Activated CD4-positive, CD25-positive, alpha-beta regulatory T cell (primary cell): ENCODE data around the gene C5orf15.

Source experiments
- DNase-seq, 4 experiments: peaks; one replicate each; lab custom pipeline; 2025; lab: John Stamatoyannopoulos, UW

C5orf15 gene

DNA sequence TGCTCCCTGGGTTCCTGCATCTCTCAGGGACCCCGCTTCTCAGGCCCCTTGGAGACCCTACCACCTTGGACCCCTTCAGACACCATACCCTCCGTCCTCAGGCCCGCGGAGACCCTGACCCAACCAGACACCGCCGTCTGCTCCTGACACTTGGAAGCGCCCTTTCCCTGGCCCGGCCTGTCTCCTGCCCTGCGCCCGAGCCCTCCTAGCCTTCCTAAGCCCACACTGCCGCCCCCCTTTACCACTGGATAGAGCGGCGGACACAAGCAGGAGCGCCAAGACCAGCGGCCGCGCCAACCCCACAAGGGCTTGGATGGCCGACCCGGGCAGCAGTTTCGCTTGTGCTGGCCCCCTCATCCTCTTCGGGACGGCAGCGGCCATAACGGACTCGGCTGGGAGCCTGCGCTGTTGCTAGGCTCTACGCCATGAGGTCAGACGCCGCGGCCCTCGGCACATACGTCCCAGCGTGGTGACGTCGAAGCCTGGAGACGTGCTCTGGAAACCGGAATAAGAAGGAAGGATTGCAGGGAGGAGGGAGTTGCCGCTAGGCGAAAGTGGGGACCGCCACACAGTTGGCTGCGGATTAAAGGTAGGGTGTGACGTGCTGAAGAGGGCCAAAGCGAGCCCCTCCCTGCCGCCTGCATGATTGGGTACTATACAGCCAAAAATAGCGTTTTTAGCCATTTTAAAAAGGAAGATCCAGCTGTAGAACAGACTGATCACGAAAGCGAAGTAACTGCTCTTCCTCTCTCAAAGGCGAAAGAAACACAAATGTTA is at the start of gene C5orf15:
Gene C5orf15, minus strand, starts transcription at position 422 of the 777 bp plus-strand sequence. Its CDS starts 41 bp downstream, at position 381.
- DNase-seq: peak; percentile 75 to 81 (median 80)

DNA sequence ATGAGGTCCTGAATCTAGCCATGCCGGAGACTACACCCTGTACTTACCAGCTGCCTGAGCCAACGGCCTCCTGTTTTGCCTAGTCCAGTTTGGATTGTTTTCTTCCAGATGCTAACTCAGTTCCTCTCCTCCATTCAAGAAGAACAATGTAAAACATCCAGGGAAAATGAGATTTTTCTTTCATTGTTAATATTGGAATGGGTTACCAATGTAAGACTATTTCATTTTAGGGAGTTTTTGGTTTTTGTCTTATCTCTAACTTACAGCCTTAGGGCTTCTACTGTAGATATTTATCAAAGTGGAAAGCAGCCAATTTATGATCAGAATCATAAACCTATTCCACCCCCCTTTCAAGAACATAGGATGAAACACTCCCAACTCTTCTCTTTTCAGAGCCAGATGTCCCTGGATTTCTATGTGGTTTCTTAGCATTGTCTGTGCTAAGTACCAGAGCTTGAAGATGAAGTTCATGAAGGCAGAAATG is 39.9 kb upstream of the C5orf15 start:
- DNase-seq: no peak

GRCh38 chr5:134007581-134008265 is 39.3 kb upstream of the C5orf15 start:
- DNase-seq: no peak

DNA sequence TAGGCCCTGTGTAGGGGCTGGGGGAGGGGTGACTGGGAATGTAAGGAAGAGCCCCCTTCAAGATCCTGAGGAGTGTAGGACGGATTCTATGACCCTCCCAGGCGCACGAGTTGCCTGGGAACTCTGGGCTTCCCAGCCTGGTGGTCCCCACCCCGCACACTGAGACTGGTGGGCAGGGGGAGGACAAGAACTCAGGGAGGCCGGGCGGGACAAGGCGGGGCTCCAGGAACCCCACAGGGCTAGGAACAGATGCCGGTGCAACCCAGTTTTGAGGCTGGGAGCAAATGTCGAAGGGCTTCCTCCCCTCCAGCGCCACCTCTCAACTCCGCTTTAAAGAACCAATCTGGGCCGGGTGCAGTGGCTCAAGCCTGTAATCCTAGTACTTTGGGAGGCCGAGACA is 37.7 kb upstream of the C5orf15 start:
- DNase-seq: no peak

GRCh38 chr5:134005417-134006061 is 37.1 kb upstream of the C5orf15 start:
- no peak for DNase-seq

DNA sequence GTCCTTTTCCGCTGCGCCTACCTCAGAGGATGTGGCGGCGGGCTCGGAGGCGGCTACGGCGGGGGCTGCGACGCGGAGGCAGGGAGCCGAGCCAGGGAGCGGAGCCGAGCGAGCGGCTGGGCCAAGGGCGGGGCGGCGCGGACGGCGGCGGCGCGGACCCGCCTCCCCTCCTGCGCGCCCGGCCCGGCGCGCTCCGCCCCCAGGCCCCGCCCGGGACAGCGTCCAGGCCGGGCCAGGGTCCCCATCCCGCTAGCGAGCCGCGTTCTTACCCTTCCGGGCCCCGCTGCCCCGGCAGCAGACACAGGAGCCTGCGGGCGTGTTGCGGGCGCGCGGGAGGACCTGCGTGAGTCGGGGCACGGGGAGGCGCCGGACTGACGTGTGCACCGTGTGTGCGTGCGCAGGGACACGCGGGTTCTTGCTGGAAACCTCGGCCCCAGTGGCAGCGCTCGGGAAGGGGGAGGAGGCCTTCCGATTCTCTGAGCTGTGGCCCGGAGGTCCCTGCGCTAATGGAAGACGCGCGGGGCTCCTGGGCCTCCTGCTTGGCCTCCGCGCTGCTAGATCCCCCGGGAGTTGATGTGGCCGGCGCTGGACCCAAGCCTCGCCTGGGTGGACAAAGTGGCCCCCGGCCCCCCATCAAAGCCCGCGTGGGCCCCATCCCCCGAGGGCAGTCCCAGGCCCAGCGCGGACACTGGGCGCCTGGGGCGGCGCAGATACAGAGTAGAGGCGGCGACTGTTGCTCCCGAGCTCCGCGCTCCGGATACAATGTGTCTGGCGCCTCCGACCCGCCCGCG is 36.4 kb upstream of the C5orf15 start, which contains the start of gene VDAC1:
Gene VDAC1, minus strand, starts transcription at position 350 of the 791 bp plus-strand sequence. CDS start 11,963 bp downstream, outside the sequence.
- peak; percentile 57 to 75 (median 72) for DNase-seq

DNA sequence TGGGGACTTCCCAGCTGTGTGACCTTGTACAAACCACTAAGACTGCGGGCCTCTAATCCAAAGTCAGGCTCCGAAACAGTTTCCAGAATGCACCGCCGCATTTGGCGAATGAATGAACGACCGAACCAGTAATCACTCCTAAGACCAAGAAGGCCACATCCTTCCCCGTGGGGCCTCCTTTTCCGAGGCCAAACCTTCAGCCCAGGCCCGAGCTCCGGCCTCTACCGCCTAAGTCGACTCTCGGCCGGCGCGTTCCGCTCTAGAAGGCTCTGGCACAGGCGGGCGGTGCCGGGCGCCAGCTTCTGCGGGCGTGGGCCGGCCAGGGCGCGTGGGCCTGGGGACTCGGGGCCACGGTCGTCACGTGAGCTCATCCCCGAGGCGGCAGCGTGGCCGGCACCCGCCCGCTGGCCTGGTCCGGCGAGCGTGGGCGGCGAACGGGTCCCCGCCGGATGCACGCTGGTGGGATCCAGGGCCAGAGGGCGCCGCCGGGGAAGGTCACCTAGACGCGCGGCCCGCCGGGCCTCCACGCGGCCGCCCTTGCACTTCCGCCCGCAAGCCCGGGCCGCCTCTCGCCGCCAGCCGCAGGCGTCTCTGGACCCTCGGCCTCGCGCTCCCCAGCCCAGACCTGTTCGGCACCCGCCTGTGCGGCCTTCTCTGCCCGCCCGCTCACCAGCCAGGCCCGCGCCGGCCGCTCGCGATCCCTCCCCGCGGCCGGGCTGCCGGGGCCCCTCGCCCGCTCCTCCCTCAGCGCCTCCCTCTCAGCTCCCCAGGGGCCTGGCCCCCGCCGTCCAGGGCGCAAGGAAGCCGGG is 35.6 kb upstream of the C5orf15 start:
- DNase-seq: peak in 2 of 4 experiments; percentile 30 to 31

DNA sequence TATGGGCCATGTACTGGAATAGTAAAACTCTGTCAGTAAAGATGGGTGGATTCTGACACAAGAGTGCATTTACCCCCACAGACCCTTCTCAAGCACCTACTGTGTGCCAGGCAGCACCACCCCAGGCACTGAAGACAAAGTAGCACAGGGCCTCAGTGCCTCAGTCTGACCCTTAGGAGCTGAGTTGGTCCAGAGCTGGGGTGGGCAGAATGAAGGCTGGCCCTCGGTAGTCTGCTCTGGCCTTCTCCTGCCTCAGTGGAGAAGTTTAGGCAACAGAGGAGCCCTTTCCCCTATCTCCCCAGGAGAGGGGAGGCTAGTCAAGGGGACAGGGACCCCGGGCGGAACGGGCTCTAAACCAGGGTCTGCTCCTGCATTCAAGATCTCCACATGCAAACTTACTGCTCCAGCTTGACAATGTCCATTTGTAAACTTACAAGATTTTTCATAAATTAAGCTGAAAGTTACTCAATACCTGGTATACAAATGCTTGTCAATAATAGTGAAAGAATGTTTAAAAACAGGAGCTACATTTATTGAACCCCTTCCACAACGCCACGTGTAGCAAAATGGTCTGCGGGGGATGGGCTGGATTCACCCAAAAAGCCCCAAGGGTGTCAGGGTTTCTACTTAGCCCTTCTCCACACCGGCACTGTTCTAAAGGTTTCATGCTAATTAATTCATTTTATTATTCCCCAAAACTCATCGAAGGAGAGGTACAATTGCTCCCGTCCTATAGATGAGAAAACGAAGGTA is 34.8 kb upstream of the C5orf15 start:
- peak in 1 of 4 experiments; percentile 21 for DNase-seq

DNA sequence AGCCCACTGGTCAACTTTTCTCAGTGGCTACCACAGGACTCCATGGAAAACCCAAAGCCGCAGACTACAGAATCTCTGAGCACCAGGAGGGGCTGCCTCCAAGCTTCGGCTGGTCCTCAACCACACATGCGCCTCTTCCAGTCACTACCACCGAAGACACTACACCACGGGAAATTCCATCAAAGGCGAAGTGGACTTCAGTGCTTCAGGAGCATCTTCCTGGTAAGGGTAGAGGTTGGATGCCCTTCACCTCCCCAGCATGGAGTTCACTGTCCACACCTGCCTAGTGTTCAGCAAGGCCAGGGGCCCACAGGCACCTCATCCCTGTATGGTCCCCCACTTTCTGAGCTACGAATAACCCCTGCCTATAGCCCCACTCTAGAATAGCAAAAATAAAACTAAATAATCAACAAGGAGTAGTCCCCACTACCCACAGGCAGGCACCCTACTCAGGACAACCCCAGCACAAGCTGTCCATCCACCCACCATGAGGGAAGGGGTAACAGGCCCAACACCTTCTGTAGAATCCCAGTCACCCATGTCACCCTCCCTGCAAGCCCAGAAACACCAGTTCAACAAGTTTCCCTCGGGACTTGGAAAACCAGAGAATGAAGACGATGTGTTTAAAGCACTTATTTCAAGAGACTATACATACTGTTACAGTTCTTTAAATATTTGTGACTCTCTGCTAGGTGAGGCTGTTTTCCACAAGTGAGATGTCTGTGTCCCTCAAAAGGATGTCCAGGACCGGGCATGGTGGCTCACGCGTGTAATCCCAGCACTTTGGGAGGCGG is 33.7 kb upstream of the C5orf15 start:
- DNase-seq: no peak

- no peak for DNase-seq
Measured at GRCh38 chr5:134000696-134001453, 32.5 kb upstream of the C5orf15 start.

GRCh38 chr5:134000091-134000511 is 31.7 kb upstream of the C5orf15 start:
- no peak for DNase-seq

GRCh38 chr5:133998807-133999206 is 30.4 kb upstream of the C5orf15 start:
- no peak for DNase-seq

DNA sequence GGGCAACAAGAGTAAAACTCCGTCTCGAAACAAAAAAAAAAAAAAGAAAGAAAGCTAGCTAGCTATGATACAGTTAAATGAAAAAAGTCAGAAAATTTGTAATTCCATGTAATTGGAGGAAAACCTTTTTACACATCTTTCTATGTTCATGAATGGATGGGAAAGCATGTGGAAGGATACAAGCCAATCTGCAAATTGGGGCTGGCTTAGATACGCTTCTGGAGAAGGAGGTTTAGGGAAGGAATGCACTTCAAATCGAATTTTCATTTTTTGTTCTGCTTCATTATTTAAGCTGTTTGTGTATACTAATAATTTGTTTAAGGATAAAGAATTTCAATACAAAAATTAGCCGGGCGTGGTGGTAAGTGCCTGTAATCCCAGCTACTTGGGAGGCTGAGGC is 29.6 kb upstream of the C5orf15 start:
- no peak for DNase-seq

DNA sequence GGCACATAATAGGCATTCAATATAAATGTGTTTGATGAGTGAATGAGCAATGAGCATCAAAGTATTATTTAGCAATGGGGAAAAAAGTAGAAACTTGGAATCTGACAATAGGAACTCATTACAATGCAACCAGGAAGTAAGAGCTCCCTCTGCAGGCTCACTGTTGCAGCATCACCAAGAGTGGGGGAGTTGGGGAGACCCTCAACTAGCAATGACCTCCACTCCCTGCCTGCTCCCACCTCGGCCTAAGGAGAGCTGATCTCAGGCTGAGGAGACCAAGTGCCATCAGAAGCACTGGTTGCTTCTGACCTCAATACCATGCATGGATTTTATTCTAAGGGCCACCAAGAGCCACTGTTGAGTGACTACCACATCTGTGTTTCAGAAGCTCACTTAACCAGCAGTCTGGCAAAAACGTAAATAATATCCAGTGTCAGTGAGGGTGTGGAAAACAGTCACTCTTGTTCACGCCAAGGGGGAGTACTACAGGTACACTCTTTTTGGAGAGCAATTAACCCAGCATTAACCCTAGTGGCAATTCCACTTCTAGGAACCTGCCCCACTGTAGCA is 28.3 kb upstream of the C5orf15 start:
- no peak for DNase-seq

- DNase-seq: no peak
Measured at GRCh38 chr5:133995883-133996563, 27.6 kb upstream of the C5orf15 start.

GRCh38 chr5:133995341-133995740 is 26.9 kb upstream of the C5orf15 start:
- DNase-seq: no peak

DNA sequence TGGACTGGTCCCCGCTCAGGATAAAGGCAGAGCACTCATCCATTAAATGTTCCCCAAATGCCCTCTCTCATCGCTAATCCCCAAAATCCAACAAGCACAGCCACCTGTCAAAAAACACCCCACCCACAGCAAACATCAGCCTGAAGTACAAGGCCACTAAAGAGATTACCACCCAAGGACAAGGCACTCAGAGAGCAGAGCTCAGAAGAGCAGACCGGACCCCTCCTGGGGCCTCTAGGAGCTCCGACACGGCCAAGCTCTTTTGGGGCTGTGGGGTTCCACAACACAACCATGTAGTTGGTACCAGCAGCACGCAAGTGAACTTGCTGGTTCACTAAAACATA is 26.5 kb upstream of the C5orf15 start:
- no peak for DNase-seq
